MM.1S (cell line): Measurements from ENCODE around the gene SPR.

Experiments used
- EZH2 ChIP-seq: fragments of 300-600 bp; sonication (generic); optimal IDR thresholded peaks from 2 replicates; pipeline ENCODE3; 2017; ENCODE audit warnings: low read depth, mild to moderate bottlenecking, antibody characterized with exemption, low read length, mixed read lengths
- EZH2phosphoT487 ChIP-seq: fragments of 300-600 bp; sonication (generic); IDR thresholded peaks from 2 replicates; pipeline ENCODE4 v1.6.1; 2018; ENCODE audit warnings: antibody characterized with exemption, low read length
- TF ChIP-seq, protein P1 (sequence below): fragments of 300-600 bp; sonication (generic); IDR thresholded peaks from 2 replicates; pipeline ENCODE4 v1.5.1; 2016; ENCODE audit warnings: antibody characterized with exemption, low read length, mixed read lengths

DNA sequence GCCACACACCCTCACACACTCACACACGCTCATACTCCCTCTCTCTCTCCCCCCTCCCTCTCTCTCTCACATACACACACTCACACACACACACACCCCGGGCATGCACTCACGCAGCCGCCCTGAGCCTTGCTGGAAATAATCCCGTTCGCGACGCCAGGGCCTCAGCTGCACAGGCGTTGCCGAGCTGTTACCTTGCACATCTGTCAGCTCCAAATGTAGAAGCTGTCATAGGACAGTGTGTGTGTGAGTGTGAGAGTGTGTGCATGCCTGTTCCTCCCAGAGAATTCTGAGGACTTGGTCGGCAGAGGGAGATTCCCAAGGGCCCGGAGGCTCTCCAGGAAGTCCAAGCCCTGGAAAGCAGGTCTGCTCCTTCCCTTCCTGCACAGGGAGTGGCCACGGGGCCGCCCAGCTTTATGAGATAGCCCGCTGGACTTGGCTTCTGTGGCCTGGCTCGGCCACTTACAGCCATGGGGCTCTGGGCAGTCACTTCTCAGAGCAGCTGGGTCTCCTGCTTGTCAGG lies 8.6 kb downstream of the SPR start:
- TF ChIP-seq, protein P1, sequence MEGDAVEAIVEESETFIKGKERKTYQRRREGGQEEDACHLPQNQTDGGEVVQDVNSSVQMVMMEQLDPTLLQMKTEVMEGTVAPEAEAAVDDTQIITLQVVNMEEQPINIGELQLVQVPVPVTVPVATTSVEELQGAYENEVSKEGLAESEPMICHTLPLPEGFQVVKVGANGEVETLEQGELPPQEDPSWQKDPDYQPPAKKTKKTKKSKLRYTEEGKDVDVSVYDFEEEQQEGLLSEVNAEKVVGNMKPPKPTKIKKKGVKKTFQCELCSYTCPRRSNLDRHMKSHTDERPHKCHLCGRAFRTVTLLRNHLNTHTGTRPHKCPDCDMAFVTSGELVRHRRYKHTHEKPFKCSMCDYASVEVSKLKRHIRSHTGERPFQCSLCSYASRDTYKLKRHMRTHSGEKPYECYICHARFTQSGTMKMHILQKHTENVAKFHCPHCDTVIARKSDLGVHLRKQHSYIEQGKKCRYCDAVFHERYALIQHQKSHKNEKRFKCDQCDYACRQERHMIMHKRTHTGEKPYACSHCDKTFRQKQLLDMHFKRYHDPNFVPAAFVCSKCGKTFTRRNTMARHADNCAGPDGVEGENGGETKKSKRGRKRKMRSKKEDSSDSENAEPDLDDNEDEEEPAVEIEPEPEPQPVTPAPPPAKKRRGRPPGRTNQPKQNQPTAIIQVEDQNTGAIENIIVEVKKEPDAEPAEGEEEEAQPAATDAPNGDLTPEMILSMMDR: no peak
- TF ChIP-seq EZH2: no peak
- no peak for TF ChIP-seq EZH2phosphoT487
